T-cell (primary cell): ENCODE results near the gene WDR70. TPM values are rescaled to one million over a fixed set of nuclear protein-coding genes. Genes with fewer than 3 reads are reported as not detected.

Source experiments
- ATAC-seq, 4 experiments: fragments of 200-7000 bp in 3 of 4; fragments of 150-1000 bp in 1 of 4; cut with Tn5 transposase; replicated peaks in 1 of 4; 1 replicate in 3 of 4; 2 replicates in 1 of 4; pipeline ENCODE4 v1.10.0; 2021; ENCODE audit warnings: moderate library complexity in 3 of 4, mild to moderate bottlenecking in 2 of 4, moderate number of reproducible peaks in 1 of 4
- CTCF ChIA-PET, 2 donors: fragments of 300-600 bp; sonication (Branson Sonifier 250); formaldehyde crosslinking; loops; one replicate each; lab custom pipeline; 2022; ENCODE audit warnings: antibody characterized with exemption in 2 of 2; lab: Charles Lee
- POLR2A ChIA-PET, 2 donors: fragments of 300-600 bp; sonication (Branson Sonifier 250); formaldehyde crosslinking; loops; one replicate each; lab custom pipeline; 2022; ENCODE audit warnings: antibody characterized with exemption in 2 of 2; lab: Charles Lee
- DNase-seq, 35 experiments: peaks; one replicate each; pipeline versions ENCODE4 v3.0.0 to v3.0.0-alpha.2; 2013 to 2023
- H3K27ac ChIP-seq: one replicate; pipeline ENCODE4 v1.5.1; 2013; ENCODE audit warnings: low read length
- H3K27me3 ChIP-seq, 2 experiments: replicated peaks in 1 of 2; 1 replicate in 1 of 2; 2 replicates in 1 of 2; pipeline versions ENCODE4 v1.6.1 to v1.7.0; 2013; ENCODE audit warnings: low read length in 1 of 2, mixed read lengths in 1 of 2; ENCODE audit not compliant: control insufficient read depth in 2 of 2, insufficient read depth in 2 of 2; ENCODE audit errors: extremely low read depth in 1 of 2
- H3K36me3 ChIP-seq, 2 donors: 1 replicate in 1 of 2; 2 replicates in 1 of 2; pipeline versions ENCODE4 v1.6.1 to v1.7.0; 2013; ENCODE audit warnings: low read length in 1 of 2; ENCODE audit not compliant: control insufficient read depth in 2 of 2, insufficient read depth in 1 of 2; ENCODE audit errors: extremely low read depth in 1 of 2
- H3K4me1 ChIP-seq, 2 experiments: 1 replicate in 1 of 2; 2 replicates in 1 of 2; pipeline versions ENCODE4 v1.6.1 to v1.7.0; 2013; ENCODE audit warnings: low read length in 2 of 2, mixed read lengths in 1 of 2; ENCODE audit not compliant: insufficient read depth in 2 of 2, control insufficient read depth in 1 of 2; ENCODE audit errors: extremely low read depth in 1 of 2
- H3K4me3 ChIP-seq, 2 donors: 1 replicate in 1 of 2; 2 replicates in 1 of 2; pipeline versions ENCODE4 v1.5.1 to v1.7.0; 2013; ENCODE audit warnings: mild to moderate bottlenecking in 2 of 2, low read length in 1 of 2, moderate library complexity in 1 of 2; ENCODE audit not compliant: control insufficient read depth in 1 of 2; ENCODE audit errors: extremely low read depth in 1 of 2
- H3K9me3 ChIP-seq: 2 replicates; pipeline ENCODE4 v1.7.0; 2013
- H3K27ac Mint-ChIP-seq, 2 donors: one replicate each; pipeline ENCODE4 v1.8.0; 2020 to 2021; ENCODE audit warnings: mild to moderate bottlenecking in 2 of 2, mixed read lengths in 2 of 2
- H3K27me3 Mint-ChIP-seq, 2 donors: one replicate each; pipeline ENCODE4 v1.8.0; 2021 to 2022; ENCODE audit warnings: mixed read lengths in 2 of 2
- H3K36me3 Mint-ChIP-seq: one replicate; pipeline ENCODE4 v1.8.0; 2021; ENCODE audit warnings: mixed read lengths
- H3K4me1 Mint-ChIP-seq, 3 donors: one replicate each; pipeline ENCODE4 v1.8.0; 2020 to 2022; ENCODE audit warnings: mixed read lengths in 3 of 3, mild to moderate bottlenecking in 1 of 3
- H3K4me3 Mint-ChIP-seq, 3 donors: one replicate each; pipeline ENCODE4 v1.8.0; 2020 to 2022; ENCODE audit warnings: mild to moderate bottlenecking in 3 of 3, mixed read lengths in 3 of 3, moderate library complexity in 3 of 3
- H3K9me3 Mint-ChIP-seq, 3 donors: one replicate each; pipeline ENCODE4 v1.8.0; 2020 to 2022; ENCODE audit warnings: mixed read lengths in 3 of 3
- WGBS: methylation state at CpG from one replicate; pipeline ENCODE4 v1.1.5; 2013; ENCODE audit warnings: missing lambda C conversion rate; ENCODE audit not compliant: insufficient coverage; 5-methylcytosine and 5-hydroxymethylcytosine counted together
- total RNA-seq, 35 experiments: library from RNA in 6 of 35; stranded (reverse) in 6 of 35; fragments of 120-200 nt in 1 of 35; gene quantifications; one replicate each; pipeline versions ENCODE4 v1.2.1 to v1.2.4 and lab custom pipeline; 2013 to 2026

WDR70 gene
- total RNA-seq, 5 donors from 2014 or later (not counting 1 experiment from before 2014, with no cell fraction given): 30.1 to 44.6 (median 37.5) TPM

DNA sequence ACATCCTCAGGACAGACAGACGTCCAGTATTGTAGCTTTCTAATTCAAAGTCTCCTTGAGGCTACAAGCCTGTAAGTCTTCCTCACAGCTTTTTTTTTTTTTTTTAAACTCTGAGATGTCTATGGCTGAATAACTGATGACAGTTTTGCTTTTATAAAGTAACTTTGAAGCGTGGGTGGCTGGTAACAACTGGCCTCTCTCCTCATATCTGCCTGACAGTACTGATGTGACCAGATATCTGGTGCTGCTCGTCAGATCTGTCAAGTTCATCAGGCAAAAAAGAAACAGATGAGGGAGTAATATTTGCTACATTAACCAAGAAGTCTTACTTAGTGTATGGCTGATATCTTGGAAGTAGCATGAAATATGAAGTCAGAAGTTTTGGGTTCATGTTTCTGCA is 388.1 kb downstream of the WDR70 start:
- POLR2A ChIA-PET: no interaction called here
- no CpG with 5 or more reads among the region's 3 CpGs for WGBS

GRCh38 chr5:37767961-37768360 is 388.8 kb downstream of the WDR70 start:
- DNase-seq (no peak), ATAC-seq (no peak)
- H3K4me1 Mint-ChIP-seq: no peaks in the 10 kb centered on the region
- H3K4me1 ChIP-seq: no peaks in the 10 kb centered on the region
- no peaks in the 10 kb centered on the region for H3K36me3 ChIP-seq
- H3K27me3 ChIP-seq: no peaks in the 10 kb centered on the region
- 100% methylated on average over 1 of the region's 4 CpGs for WGBS
- no peak overlapping the region for H3K27ac ChIP-seq
- H3K27ac Mint-ChIP-seq: no peak overlapping the region
- H3K36me3 Mint-ChIP-seq: no peaks in the 10 kb centered on the region
- no peak overlapping the region for H3K4me3 ChIP-seq
- H3K27me3 Mint-ChIP-seq: peaks cover 2 to 9% of the 10 kb centered on the region in 2 donors
- ChIA-PET CTCF (no interaction called here), POLR2A (no interaction called here)
- no peaks in the 10 kb centered on the region for H3K9me3 ChIP-seq
- peaks cover 0 to 2% (median 0%) of the 10 kb centered on the region in 3 donors for H3K9me3 Mint-ChIP-seq
- no peak overlapping the region for H3K4me3 Mint-ChIP-seq

More for the DNA sequence above, 388.1 kb downstream of the WDR70 start:
- H3K4me3 ChIP-seq: no peak overlapping the region
- ATAC-seq: no peak
- no peaks in the 10 kb centered on the region for H3K36me3 Mint-ChIP-seq
- H3K27ac ChIP-seq: no peak overlapping the region
- no peak overlapping the region for H3K27ac Mint-ChIP-seq
- H3K27me3 ChIP-seq: no peaks in the 10 kb centered on the region
- H3K36me3 ChIP-seq: no peaks in the 10 kb centered on the region
- no peaks in the 10 kb centered on the region for H3K9me3 Mint-ChIP-seq
- CTCF ChIA-PET: no interaction called here
- no peaks in the 10 kb centered on the region for H3K4me1 Mint-ChIP-seq
- no peak for DNase-seq
- H3K27me3 Mint-ChIP-seq: peaks cover 2 to 9% of the 10 kb centered on the region in 2 donors
- H3K4me3 Mint-ChIP-seq: no peak overlapping the region
- H3K4me1 ChIP-seq: no peaks in the 10 kb centered on the region
- H3K9me3 ChIP-seq: no peaks in the 10 kb centered on the region

DNA sequence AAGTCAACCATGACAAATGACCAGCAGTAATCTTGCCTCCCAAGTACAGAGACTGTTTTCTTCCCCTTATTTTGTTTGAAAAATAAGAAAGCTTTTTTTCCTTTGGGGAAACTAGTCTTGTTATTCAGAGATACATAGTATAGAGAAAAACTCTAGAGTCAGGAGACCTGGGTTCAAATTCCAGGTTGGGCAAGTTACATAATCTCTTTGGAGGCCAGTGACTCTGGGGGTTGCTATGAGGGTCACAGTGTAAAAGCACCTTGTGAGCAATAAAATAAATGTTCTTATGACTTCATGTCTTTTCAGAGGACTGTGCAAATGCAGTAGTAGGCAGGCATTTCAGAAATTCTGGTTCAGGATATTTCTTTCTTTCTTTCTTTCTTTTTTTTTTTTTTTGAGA is 389.3 kb downstream of the WDR70 start:
- Histone ChIP-seq H3K27ac (no peak overlapping the region), H3K4me3 (no peak overlapping the region), H3K36me3 (no peaks in the 10 kb centered on the region), H3K9me3 (no peaks in the 10 kb centered on the region), H3K27me3 (no peaks in the 10 kb centered on the region), H3K4me1 (no peaks in the 10 kb centered on the region)
- Mint-ChIP-seq H3K9me3 (peaks cover 0 to 3% (median 2%) of the 10 kb centered on the region in 3 donors), H3K27ac (no peak overlapping the region), H3K27me3 (peaks cover 2 to 9% of the 10 kb centered on the region in 2 donors), H3K36me3 (no peaks in the 10 kb centered on the region), H3K4me3 (no peak overlapping the region), H3K4me1 (no peaks in the 10 kb centered on the region)
- ChIA-PET POLR2A (no interaction called here), CTCF (no interaction called here)
- no peak for ATAC-seq
- no peak for DNase-seq

GRCh38 chr5:37769108-37769507 is 390.0 kb downstream of the WDR70 start:
- H3K4me1 Mint-ChIP-seq: no peaks in the 10 kb centered on the region
- no peak for ATAC-seq
- no peak overlapping the region for H3K27ac Mint-ChIP-seq
- no peak for DNase-seq
- Histone ChIP-seq H3K4me1 (no peaks in the 10 kb centered on the region), H3K9me3 (no peaks in the 10 kb centered on the region), H3K4me3 (no peak overlapping the region), H3K36me3 (no peaks in the 10 kb centered on the region), H3K27ac (no peak overlapping the region), H3K27me3 (no peaks in the 10 kb centered on the region)
- H3K9me3 Mint-ChIP-seq: peaks cover 0 to 9% (median 5%) of the 10 kb centered on the region in 3 donors
- ChIA-PET CTCF (no interaction called here), POLR2A (no interaction called here)
- WGBS: 89% methylated on average over 4 of the region's 4 CpGs
- peaks cover 2 to 9% of the 10 kb centered on the region in 2 donors for H3K27me3 Mint-ChIP-seq
- no peak overlapping the region for H3K4me3 Mint-ChIP-seq
- no peaks in the 10 kb centered on the region for H3K36me3 Mint-ChIP-seq

DNA sequence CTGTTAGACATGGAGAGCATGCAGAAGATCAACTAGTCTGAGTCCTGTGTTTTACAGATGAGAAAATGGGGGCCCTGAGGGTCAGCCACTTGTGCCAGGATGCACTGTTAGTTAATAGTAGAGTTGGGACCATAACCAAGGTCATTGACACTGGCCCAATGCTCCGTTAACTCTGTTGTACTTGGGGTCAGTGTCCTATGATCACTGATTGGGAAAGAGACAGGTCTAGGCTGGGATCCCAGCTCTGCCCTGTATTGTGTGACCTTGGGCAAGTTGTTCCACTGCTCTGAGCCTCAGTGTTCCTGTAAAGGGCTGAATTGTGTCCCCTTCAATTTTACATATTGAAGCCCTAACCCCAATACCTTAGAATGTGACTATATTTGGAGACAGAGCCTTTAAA is 390.7 kb downstream of the WDR70 start:
- no peak overlapping the region for H3K27ac Mint-ChIP-seq
- no peak overlapping the region for H3K4me3 Mint-ChIP-seq
- DNase-seq (no peak), ATAC-seq (no peak)
- H3K27ac ChIP-seq: no peak overlapping the region
- no peaks in the 10 kb centered on the region for H3K4me1 ChIP-seq
- 92% methylated on average over 1 of the region's 1 CpG for WGBS
- no peaks in the 10 kb centered on the region for H3K36me3 ChIP-seq
- CTCF ChIA-PET: no interaction called here
- H3K27me3 ChIP-seq: no peaks in the 10 kb centered on the region
- H3K4me1 Mint-ChIP-seq: no peaks in the 10 kb centered on the region
- H3K9me3 ChIP-seq: peaks cover 2% of the 10 kb centered on the region
- H3K4me3 ChIP-seq: no peak overlapping the region
- H3K9me3 Mint-ChIP-seq: peaks cover under 1 to 10% (median 5%) of the 10 kb centered on the region in 3 donors
- H3K27me3 Mint-ChIP-seq: peaks cover 2 to 9% of the 10 kb centered on the region in 2 donors
- H3K36me3 Mint-ChIP-seq: no peaks in the 10 kb centered on the region
- POLR2A ChIA-PET: no interaction called here

GRCh38 chr5:37770786-37771185 is 391.7 kb downstream of the WDR70 start:
- no CpG with 5 or more reads among the region's 1 CpG for WGBS
- POLR2A ChIA-PET: no interaction called here
- CTCF ChIA-PET: no interaction called here
- H3K27me3 ChIP-seq: no peaks in the 10 kb centered on the region
- H3K4me1 ChIP-seq: no peaks in the 10 kb centered on the region
- Mint-ChIP-seq H3K36me3 (peaks cover 3% of the 10 kb centered on the region), H3K4me1 (no peaks in the 10 kb centered on the region), H3K27me3 (peaks cover 2 to 9% of the 10 kb centered on the region in 2 donors), H3K4me3 (no peak overlapping the region), H3K27ac (no peak overlapping the region), H3K9me3 (peaks cover 4 to 16% (median 10%) of the 10 kb centered on the region in 3 donors)
- H3K36me3 ChIP-seq: no peaks in the 10 kb centered on the region
- ATAC-seq: no peak
- H3K27ac ChIP-seq: no peak overlapping the region
- peaks cover 2% of the 10 kb centered on the region for H3K9me3 ChIP-seq
- H3K4me3 ChIP-seq: no peak overlapping the region
- no peak for DNase-seq

- Mint-ChIP-seq H3K4me1 (no peaks in the 10 kb centered on the region), H3K27ac (no peak overlapping the region), H3K36me3 (peaks cover 3% of the 10 kb centered on the region), H3K27me3 (peaks cover 2 to 9% of the 10 kb centered on the region in 2 donors), H3K9me3 (peaks cover 4 to 19% (median 10%) of the 10 kb centered on the region in 3 donors), H3K4me3 (no peak overlapping the region)
- 100% methylated on average over 1 of the region's 3 CpGs for WGBS
- no peak overlapping the region for H3K27ac ChIP-seq
- H3K36me3 ChIP-seq: no peaks in the 10 kb centered on the region
- H3K27me3 ChIP-seq: no peaks in the 10 kb centered on the region
- no peaks in the 10 kb centered on the region for H3K4me1 ChIP-seq
- H3K4me3 ChIP-seq: no peak overlapping the region
- POLR2A ChIA-PET: no interaction called here
- no peak for DNase-seq
- CTCF ChIA-PET: no interaction called here
- no peak for ATAC-seq
- peaks cover 2% of the 10 kb centered on the region for H3K9me3 ChIP-seq
These were observed 392.1 kb downstream of the WDR70 start for GRCh38 chr5:37771203-37771611.
